Endothelial cell of umbilical vein (primary cell): ENCODE results near the gene RNF222. TPM values are rescaled to one million over a fixed set of nuclear protein-coding genes. Genes with fewer than 3 reads are reported as not detected.

Source experiments
- BruUV-seq: library from RNA; stranded (reverse); fragments of 400-500 nt; replicated peaks from 2 replicates; lab custom pipeline; 2021; lab: Mats Ljungman, UMichigan
- CTCF ChIA-PET: fragments of 300-600, 350-600 bp; sonication (Branson Sonifier 250); formaldehyde crosslinking; loops from one replicate; lab custom pipeline; 2021; ENCODE audit warnings: antibody characterized with exemption, inconsistent platforms; lab: Charles Lee
- POLR2A ChIA-PET: fragments of 300-600, 350-600 bp; sonication (Branson Sonifier 250); formaldehyde crosslinking; loops from one replicate; lab custom pipeline; 2021; ENCODE audit warnings: antibody characterized with exemption, inconsistent platforms; lab: Charles Lee
- DNase-seq: peaks from one replicate; pipeline ENCODE4 v3.0.0-alpha.2; 2011; ENCODE audit warnings: low read depth, low spot score
- FAIRE-seq: peaks from 2 replicates; lab custom pipeline; 2011; peaks lifted over from hg19 to GRCh38; lab: Jason Lieb, UNC
- H2AFZ ChIP-seq: 2 replicates; pipeline ENCODE4 v1.6.0; 2012; ENCODE audit warnings: low read depth, low read length, control low read depth, inconsistent platforms
- H3K27ac ChIP-seq: 2 replicates; pipeline ENCODE4 v1.5.1; 2011; ENCODE audit warnings: low read depth, mild to moderate bottlenecking, control low read depth, low read length, moderate library complexity; ENCODE audit not compliant: insufficient read depth
- H3K27me3 ChIP-seq, 2 experiments: 2 replicates each; pipeline versions ENCODE4 v1.6.0 to v1.6.1; 2011; ENCODE audit warnings: low read length in 2 of 2, mixed read lengths in 1 of 2; ENCODE audit not compliant: control insufficient read depth in 2 of 2, insufficient read depth in 2 of 2
- H3K36me3 ChIP-seq, 2 experiments: 2 replicates in 1 of 2; 3 replicates in 1 of 2; pipeline ENCODE4 v1.5.1; 2011; ENCODE audit warnings: low read length in 2 of 2, mild to moderate bottlenecking in 1 of 2, moderate library complexity in 1 of 2; ENCODE audit not compliant: control insufficient read depth in 2 of 2, insufficient read depth in 2 of 2; ENCODE audit errors: extremely low read depth in 1 of 2
- H3K4me1 ChIP-seq: 3 replicates; pipeline ENCODE4 v1.5.1; 2011; ENCODE audit warnings: mild to moderate bottlenecking, low read length; ENCODE audit not compliant: control insufficient read depth, insufficient read depth; ENCODE audit errors: extremely low read depth
- H3K4me2 ChIP-seq: 2 replicates; pipeline ENCODE4 v1.6.1; 2011; ENCODE audit warnings: low read length, control low read depth, mixed read lengths; ENCODE audit not compliant: insufficient read depth
- H3K4me3 ChIP-seq, 3 experiments: fragments of 200-600 bp in 1 of 3; sonication (generic), shearing (Covaris generic) in 1 of 3; replicated peaks in 1 of 3; 2 replicates each; pipeline ENCODE4 v1.5.1; 2011 to 2016; ENCODE audit warnings: control low read depth in 3 of 3, low read length in 3 of 3, mild to moderate bottlenecking in 2 of 3, inconsistent platforms in 1 of 3, low read depth in 1 of 3, moderate library complexity in 1 of 3; ENCODE audit not compliant: insufficient read depth in 1 of 3
- H3K79me2 ChIP-seq: 2 replicates; pipeline ENCODE4 v1.6.0; 2012; ENCODE audit warnings: low read length, inconsistent platforms; ENCODE audit not compliant: control insufficient read depth, insufficient read depth
- H3K9ac ChIP-seq: replicated peaks from 2 replicates; pipeline ENCODE3; 2011; ENCODE audit warnings: low read length, control low read depth; ENCODE audit not compliant: insufficient read depth; ENCODE audit errors: extremely low read depth
- H3K9me1 ChIP-seq: replicated peaks from 3 replicates; pipeline ENCODE4 v1.6.0; 2011; ENCODE audit warnings: mild to moderate bottlenecking, low read length; ENCODE audit not compliant: control insufficient read depth, insufficient read depth; ENCODE audit errors: extremely low read depth
- H3K9me3 ChIP-seq: replicated peaks from 2 replicates; pipeline ENCODE4 v1.5.1; 2012; ENCODE audit warnings: low read length, inconsistent platforms; ENCODE audit not compliant: control insufficient read depth, insufficient read depth
- H4K20me1 ChIP-seq: replicated peaks from 2 replicates; pipeline ENCODE3; 2011; ENCODE audit warnings: mild to moderate bottlenecking, low read length; ENCODE audit not compliant: control insufficient read depth, insufficient read depth; ENCODE audit errors: extremely low read depth
- EZH2 ChIP-seq: IDR thresholded peaks from 2 replicates; pipeline ENCODE4 v1.6.1; 2012; ENCODE audit warnings: borderline replicate concordance, low read depth, mild to moderate bottlenecking, moderate library complexity, low read length, inconsistent platforms; ENCODE audit not compliant: severe bottlenecking
- FOS ChIP-seq: IDR thresholded peaks from 2 replicates; pipeline ENCODE4 v1.6.1; 2011; ENCODE audit warnings: mild to moderate bottlenecking, low read length, moderate library complexity, borderline replicate concordance; ENCODE audit not compliant: insufficient read depth
- GATA2 ChIP-seq: IDR thresholded peaks from 2 replicates; pipeline ENCODE4 v1.7.0; 2011; ENCODE audit warnings: low read depth, mild to moderate bottlenecking, moderate library complexity, mixed read lengths, low read length; ENCODE audit not compliant: insufficient read length, insufficient read depth
- JUN ChIP-seq: IDR thresholded peaks from 2 replicates; pipeline ENCODE4 v1.6.1; 2011; ENCODE audit warnings: borderline replicate concordance, low read depth; ENCODE audit not compliant: insufficient read length, insufficient read depth
- MYC ChIP-seq: IDR thresholded peaks from one replicate; pipeline ENCODE4 v1.6.1; 2011; ENCODE audit warnings: mild to moderate bottlenecking, low read depth, low read length
- POLR2A ChIP-seq: IDR thresholded peaks from 2 replicates; pipeline ENCODE4 v1.6.1; 2012; ENCODE audit warnings: low read depth, mild to moderate bottlenecking, control low read depth, low read length
- POLR2AphosphoS5 ChIP-seq: IDR thresholded peaks from 2 replicates; pipeline ENCODE4 v1.6.1; 2012; ENCODE audit warnings: low read depth, mild to moderate bottlenecking, control low read depth, low read length, moderate library complexity; ENCODE audit not compliant: insufficient read depth
- dilution Hi-C: fragments of 300-500 bp; cut with MboI; formaldehyde crosslinking; loops from one replicate; pipeline ENCODE4 v1.15.0; 2019; ENCODE audit warnings: low sequenced_read_pairs; ENCODE audit not compliant: extremely low pct_ligation_motif_present
- intact Hi-C: fragments of 100-400 bp; cut with micrococcal nuclease; formaldehyde crosslinking; loops from one replicate; pipeline ENCODE4 v1.10.0; 2022
- polyA plus RNA-seq, 4 experiments: library from polyadenylated mRNA; depleted of rRNA in 3 of 4; stranded (reverse) in 3 of 4; unstranded in 1 of 4; fragments of >200 nt; gene quantifications; 2 replicates each; pipeline versions ENCODE4 v1.2.1 to v1.2.3, GENCODE V29; 2011 to 2012; ENCODE audit warnings: missing spikeins in 1 of 4
- total RNA-seq: library from RNA; stranded (reverse); gene quantifications from 2 replicates; pipeline ENCODE4 v1.2.3, GENCODE V29; 2021
- TF ChIP-seq, protein P1 (sequence below), 2 donors: IDR thresholded peaks; 1 replicate in 1 of 2; 2 replicates in 1 of 2; pipeline ENCODE4 v1.5.1; 2011; ENCODE audit warnings: low read length in 2 of 2, mild to moderate bottlenecking in 2 of 2, moderate library complexity in 2 of 2, control low read depth in 1 of 2, inconsistent platforms in 1 of 2, low read depth in 1 of 2; ENCODE audit not compliant: insufficient read depth in 1 of 2; ENCODE audit errors: extremely low read depth in 1 of 2
- TF ChIP-seq, protein P2 (sequence below): IDR thresholded peaks from 2 replicates; pipeline ENCODE4 v1.6.1; 2011; ENCODE audit not compliant: insufficient read depth, insufficient read length

Gene RNF222
- total and polyA plus RNA-seq, 2 donors (not counting 3 experiments of a cell fraction or from before 2014, with no cell fraction given), result not detected

DNA sequence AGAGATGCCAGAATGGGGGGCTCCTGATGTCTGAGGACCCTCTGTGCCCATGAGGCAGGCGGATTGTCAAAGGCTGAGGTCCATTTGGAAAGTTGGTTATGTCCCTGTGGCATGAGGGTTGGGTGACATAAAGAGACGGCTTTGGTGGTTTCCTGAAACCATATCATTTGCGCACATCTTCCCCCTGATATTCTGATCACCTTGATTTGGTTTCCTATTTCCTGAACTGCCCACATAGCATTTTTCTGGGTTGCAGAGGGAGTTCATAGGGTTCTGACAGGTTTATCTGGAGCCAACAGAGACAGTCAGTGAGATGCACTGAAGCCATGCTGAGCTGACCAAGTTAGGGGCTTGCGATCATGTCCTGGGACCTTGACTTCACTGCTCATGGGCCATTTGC lies 15.7 kb upstream of the RNF222 start:
- H4K20me1 ChIP-seq, result no peaks in the 10 kb centered on the region

More for the DNA sequence above, 15.7 kb upstream of the RNF222 start:
- H3K4me1 ChIP-seq, result no peaks in the 10 kb centered on the region
- TF ChIP-seq, protein P1, sequence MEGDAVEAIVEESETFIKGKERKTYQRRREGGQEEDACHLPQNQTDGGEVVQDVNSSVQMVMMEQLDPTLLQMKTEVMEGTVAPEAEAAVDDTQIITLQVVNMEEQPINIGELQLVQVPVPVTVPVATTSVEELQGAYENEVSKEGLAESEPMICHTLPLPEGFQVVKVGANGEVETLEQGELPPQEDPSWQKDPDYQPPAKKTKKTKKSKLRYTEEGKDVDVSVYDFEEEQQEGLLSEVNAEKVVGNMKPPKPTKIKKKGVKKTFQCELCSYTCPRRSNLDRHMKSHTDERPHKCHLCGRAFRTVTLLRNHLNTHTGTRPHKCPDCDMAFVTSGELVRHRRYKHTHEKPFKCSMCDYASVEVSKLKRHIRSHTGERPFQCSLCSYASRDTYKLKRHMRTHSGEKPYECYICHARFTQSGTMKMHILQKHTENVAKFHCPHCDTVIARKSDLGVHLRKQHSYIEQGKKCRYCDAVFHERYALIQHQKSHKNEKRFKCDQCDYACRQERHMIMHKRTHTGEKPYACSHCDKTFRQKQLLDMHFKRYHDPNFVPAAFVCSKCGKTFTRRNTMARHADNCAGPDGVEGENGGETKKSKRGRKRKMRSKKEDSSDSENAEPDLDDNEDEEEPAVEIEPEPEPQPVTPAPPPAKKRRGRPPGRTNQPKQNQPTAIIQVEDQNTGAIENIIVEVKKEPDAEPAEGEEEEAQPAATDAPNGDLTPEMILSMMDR (IDR thresholded peaks at IDR 0.05; ENCODE audit: extremely low read depth in 1 of 2, insufficient read depth in 1 of 2, low read depth in 1 of 2, low read length in 2 of 2), result no peak
- TF ChIP-seq JUN, result no peak
- TF ChIP-seq, protein P2, sequence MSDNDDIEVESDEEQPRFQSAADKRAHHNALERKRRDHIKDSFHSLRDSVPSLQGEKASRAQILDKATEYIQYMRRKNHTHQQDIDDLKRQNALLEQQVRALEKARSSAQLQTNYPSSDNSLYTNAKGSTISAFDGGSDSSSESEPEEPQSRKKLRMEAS, result no peak
- TF ChIP-seq GATA2, result no peak
- TF ChIP-seq EZH2, result no peak
- TF ChIP-seq MYC, result no peak
- no peak for TF ChIP-seq FOS
- no peak for TF ChIP-seq POLR2AphosphoS5
- no peak for TF ChIP-seq POLR2A
- H3K79me2 ChIP-seq, result no peaks in the 10 kb centered on the region
- no peak overlapping the region for H3K27ac ChIP-seq
- no peaks in the 10 kb centered on the region for H3K9me1 ChIP-seq
- no peak overlapping the region for H2AFZ ChIP-seq
- CTCF ChIA-PET, result no interaction called here
- dilution Hi-C loops, result no loop called here
- intact Hi-C loops, result no loop called here
- no peaks in the 10 kb centered on the region for H3K36me3 ChIP-seq
- no peak overlapping the region for H3K4me2 ChIP-seq
- no TSS peak for BruUV-seq
- no peak overlapping the region for H3K9ac ChIP-seq
- no peak overlapping the region for H3K4me3 ChIP-seq
- POLR2A ChIA-PET, result no interaction called here
- DNase-seq (no peak), FAIRE-seq (no peak)
- no peaks in the 10 kb centered on the region for H3K9me3 ChIP-seq
- H3K27me3 ChIP-seq, result peaks cover 7 to 15% of the 10 kb centered on the region in 2 experiments
